Adrenal gland (tissue), 12 donors: ENCODE results near the gene TMEM238L. TPM values are rescaled to one million over a fixed set of nuclear protein-coding genes. Genes with fewer than 3 reads are reported as not detected.

Experiments
- DNase-seq, 7 donors: peaks; one replicate each; pipeline ENCODE4 v3.0.0-alpha.2; 2019 to 2020
- H3K27ac ChIP-seq, 5 donors: fragments of 200-600 bp; sonication (generic) in 4 of 5; 1 replicate in 3 of 5; 2 replicates in 2 of 5; pipeline versions ENCODE4 v1.5.1 to v1.8.0; 2016 to 2020; ENCODE audit warnings: mild to moderate bottlenecking in 1 of 5
- H3K27me3 ChIP-seq: fragments of 200-600 bp; 2 replicates; pipeline ENCODE4 v1.8.0; 2021
- H3K36me3 ChIP-seq, 2 donors: fragments of 200-600 bp; replicated peaks in 1 of 2; 1 replicate in 1 of 2; 2 replicates in 1 of 2; pipeline versions ENCODE4 v1.5.1 to v1.8.0; 2018 to 2022
- H3K4me1 ChIP-seq, 2 donors: fragments of 200-600 bp; replicated peaks in 1 of 2; 1 replicate in 1 of 2; 2 replicates in 1 of 2; pipeline versions ENCODE4 v1.5.1 to v1.8.0; 2018 to 2021
- H3K4me3 ChIP-seq, 4 donors: fragments of 200-600 bp; sonication (generic) in 3 of 4; one replicate each; pipeline ENCODE4 v1.5.1; 2016 to 2018
- H3K9me3 ChIP-seq, 3 donors: fragments of 200-600 bp; sonication (generic) in 1 of 3; replicated peaks in 1 of 3; 1 replicate in 2 of 3; 2 replicates in 1 of 3; pipeline versions ENCODE4 v1.5.1 to v1.8.0; 2016 to 2021
- POLR2A ChIP-seq, 2 donors: fragments of 450-650 bp; IDR thresholded peaks; one replicate each; pipeline ENCODE4 v1.6.1; 2017; ENCODE audit warnings: antibody characterized with exemption in 2 of 2, mild to moderate bottlenecking in 2 of 2, moderate library complexity in 1 of 2
- WGBS, 4 donors: extraction: QIAGEN DNeasy Blood & Tissue Kit in 2 of 4; methylation state at CpG; one replicate each; pipeline versions ENCODE4 v1.1.5 to v1.1.7; 2013 to 2017; 5-methylcytosine and 5-hydroxymethylcytosine counted together
- intact Hi-C, 2 donors: fragments of 100-400 bp; cut with DNase I; formaldehyde crosslinking; loops; one replicate each; pipeline versions ENCODE4 v1.14.1 to v1.15.0; 2022 to 2023
- polyA plus RNA-seq, 3 donors: library from polyadenylated mRNA; stranded (reverse); fragments of 200-250 nt in 2 of 3; fragments of 350-450 nt in 1 of 3; fragmentation: Illumina TruSeq in 1 of 3; extraction: RNeasy Lipid Tissue Mini Kit (QIAGEN cat#74804) in 1 of 3; gene quantifications; one replicate each; pipeline ENCODE4 v1.2.3, GENCODE V29; 2013 to 2014
- total RNA-seq, 9 donors: library from RNA; depleted of rRNA in 4 of 9; stranded (reverse); fragments of >200 nt in 4 of 9; fragments of 120-200 nt in 1 of 9; fragmentation: NEBNext Ultra II Directional in 1 of 9; extraction: Animal tissue kit (Norgen Biotek cat#: 25700) in 1 of 9; gene quantifications; one replicate each; pipeline versions ENCODE4 v1.1.0 to v1.2.4, GENCODE V29; 2013 to 2023
- TF ChIP-seq, protein P1 (sequence below), 6 experiments: fragments of 450-650 bp in 4 of 6; fragments of 200-600 bp in 2 of 6; sonication (generic) in 1 of 6; IDR thresholded peaks; 1 replicate in 5 of 6; 2 replicates in 1 of 6; pipeline versions ENCODE4 v1.5.1 to v1.8.0; 2016 to 2021; ENCODE audit warnings: antibody characterized with exemption in 6 of 6, mild to moderate bottlenecking in 2 of 6, moderate library complexity in 1 of 6
- donor health status: healthy with polysubstance abuse.
- donor health status: Bipolar disorder and iron deficiency.
- donor health status: DM: yes; HTN: yes; CAD: no.
- donor health status: DM: no; HTN: no; CAD: no.
- donor health status: DM: no; HTN: no; CAD: no.
- donor health status: DM: yes; HTN: yes; CAD: no.

The TMEM238L gene
- total and polyA plus RNA-seq, 12 donors: 0.07 to 0.14 TPM; not detected in 10

DNA sequence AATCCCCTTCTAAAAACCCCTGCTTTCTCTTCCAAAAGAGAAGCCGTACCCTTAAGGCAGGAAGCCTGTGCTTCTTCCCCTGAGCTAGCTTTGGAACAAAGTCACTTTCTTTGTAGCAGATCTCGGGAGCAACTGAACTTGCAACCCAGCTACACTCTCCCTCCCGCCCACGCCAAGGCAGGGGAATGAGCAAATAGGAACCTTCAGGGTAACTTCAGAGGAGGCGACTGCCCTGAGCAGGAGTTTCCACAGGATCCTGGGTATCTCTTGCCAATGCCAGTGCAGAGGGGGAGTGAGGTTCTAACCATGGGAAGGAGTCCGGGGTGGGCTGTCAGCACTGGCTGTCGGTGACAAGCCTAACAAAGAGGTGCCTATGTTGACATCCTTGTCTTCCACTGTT lies 39.9 kb upstream of the TMEM238L start:
- Histone ChIP-seq H3K27me3 (no peaks in the 10 kb centered on the region), H3K27ac (no peak overlapping the region), H3K4me1 (no peaks in the 10 kb centered on the region), H3K4me3 (no peak overlapping the region), H3K36me3 (no peaks in the 10 kb centered on the region), H3K9me3 (no peaks in the 10 kb centered on the region)
- WGBS, 4 donors: 57 to 72% (median 63%) methylated on average over 7 of the region's 7 CpGs
- TF ChIP-seq POLR2A (IDR thresholded peaks at IDR 0.05): no peak
- TF ChIP-seq, protein P1, sequence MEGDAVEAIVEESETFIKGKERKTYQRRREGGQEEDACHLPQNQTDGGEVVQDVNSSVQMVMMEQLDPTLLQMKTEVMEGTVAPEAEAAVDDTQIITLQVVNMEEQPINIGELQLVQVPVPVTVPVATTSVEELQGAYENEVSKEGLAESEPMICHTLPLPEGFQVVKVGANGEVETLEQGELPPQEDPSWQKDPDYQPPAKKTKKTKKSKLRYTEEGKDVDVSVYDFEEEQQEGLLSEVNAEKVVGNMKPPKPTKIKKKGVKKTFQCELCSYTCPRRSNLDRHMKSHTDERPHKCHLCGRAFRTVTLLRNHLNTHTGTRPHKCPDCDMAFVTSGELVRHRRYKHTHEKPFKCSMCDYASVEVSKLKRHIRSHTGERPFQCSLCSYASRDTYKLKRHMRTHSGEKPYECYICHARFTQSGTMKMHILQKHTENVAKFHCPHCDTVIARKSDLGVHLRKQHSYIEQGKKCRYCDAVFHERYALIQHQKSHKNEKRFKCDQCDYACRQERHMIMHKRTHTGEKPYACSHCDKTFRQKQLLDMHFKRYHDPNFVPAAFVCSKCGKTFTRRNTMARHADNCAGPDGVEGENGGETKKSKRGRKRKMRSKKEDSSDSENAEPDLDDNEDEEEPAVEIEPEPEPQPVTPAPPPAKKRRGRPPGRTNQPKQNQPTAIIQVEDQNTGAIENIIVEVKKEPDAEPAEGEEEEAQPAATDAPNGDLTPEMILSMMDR (IDR thresholded peaks at IDR 0.05): no peak
- intact Hi-C loops: loop anchor here (5.0 to 10.0 kb wide), 2 partner anchors 107 to 199 kb away; no protein-coding TSS in a partner anchor
- DNase-seq: no peak

DNA sequence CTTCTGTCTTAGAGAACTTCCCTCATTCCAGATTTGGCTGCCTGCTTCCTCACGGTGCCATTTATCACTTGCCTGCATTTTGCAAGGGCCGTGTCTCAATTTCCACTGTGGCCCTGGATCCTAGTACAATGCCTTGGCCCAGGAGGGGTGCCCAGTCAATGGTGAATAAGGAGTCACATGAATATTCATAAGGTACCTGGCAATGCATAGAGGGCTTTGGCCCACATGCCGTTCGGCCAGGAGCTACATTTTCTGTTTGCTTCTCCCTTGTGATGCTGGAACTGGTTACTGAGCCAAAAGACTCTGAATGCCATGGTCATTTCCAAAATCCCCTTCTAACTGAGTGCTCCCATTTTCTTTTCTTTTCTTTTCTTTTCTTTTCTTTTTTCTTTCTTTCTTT lies 38.8 kb upstream of the TMEM238L start:
- WGBS, 4 donors: 56 to 72% (median 66%) methylated on average over 4 of the region's 4 CpGs
- intact Hi-C loops: loop anchor here (5.0 to 10.0 kb wide), 2 partner anchors 105 to 198 kb away; no protein-coding TSS in a partner anchor
- Histone ChIP-seq H3K27ac (no peak overlapping the region), H3K4me1 (no peaks in the 10 kb centered on the region), H3K4me3 (no peak overlapping the region), H3K9me3 (no peaks in the 10 kb centered on the region), H3K36me3 (no peaks in the 10 kb centered on the region), H3K27me3 (no peaks in the 10 kb centered on the region)
- TF ChIP-seq, protein P1 (IDR thresholded peaks at IDR 0.05): no peak
- TF ChIP-seq POLR2A (IDR thresholded peaks at IDR 0.05): no peak
- DNase-seq: peak in 1 of 7 donors; percentile 9

DNA sequence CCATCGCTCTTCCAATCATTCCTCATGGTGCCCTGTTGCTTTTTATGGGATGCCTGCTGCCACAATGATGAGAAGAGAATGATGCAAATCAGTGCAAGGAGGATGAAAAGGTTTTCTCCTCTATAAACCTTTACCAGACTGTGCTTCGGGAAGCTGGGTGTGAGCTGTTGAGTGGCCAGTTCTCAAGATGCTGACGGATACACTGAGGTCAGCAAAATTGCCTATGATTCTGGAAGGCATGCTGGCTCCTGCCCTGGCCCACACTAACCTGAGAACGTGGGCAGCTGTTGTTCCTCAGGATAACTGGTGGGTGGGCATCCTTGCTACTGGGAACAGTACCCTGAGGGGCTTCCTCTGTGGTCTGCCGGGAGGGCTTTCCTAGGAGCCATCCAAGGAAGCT lies 34.8 kb upstream of the TMEM238L start:
- H3K27ac ChIP-seq: no peak overlapping the region
- no peaks in the 10 kb centered on the region for H3K27me3 ChIP-seq
- no peak overlapping the region for H3K4me3 ChIP-seq
- no peaks in the 10 kb centered on the region for H3K36me3 ChIP-seq
- no peak for TF ChIP-seq POLR2A (IDR thresholded peaks at IDR 0.05)
- TF ChIP-seq, protein P1 (IDR thresholded peaks at IDR 0.05): no peak
- no peak for DNase-seq
- intact Hi-C loops: loop anchor here in 1 of 2 donors (5.0 kb wide), 1 partner anchor 86 kb away; no protein-coding TSS in a partner anchor
- no peaks in the 10 kb centered on the region for H3K4me1 ChIP-seq
- H3K9me3 ChIP-seq: no peaks in the 10 kb centered on the region
- 78 to 91% (median 84%) methylated on average over 4 to 5 of the region's 5 CpGs for WGBS, 4 donors

DNA sequence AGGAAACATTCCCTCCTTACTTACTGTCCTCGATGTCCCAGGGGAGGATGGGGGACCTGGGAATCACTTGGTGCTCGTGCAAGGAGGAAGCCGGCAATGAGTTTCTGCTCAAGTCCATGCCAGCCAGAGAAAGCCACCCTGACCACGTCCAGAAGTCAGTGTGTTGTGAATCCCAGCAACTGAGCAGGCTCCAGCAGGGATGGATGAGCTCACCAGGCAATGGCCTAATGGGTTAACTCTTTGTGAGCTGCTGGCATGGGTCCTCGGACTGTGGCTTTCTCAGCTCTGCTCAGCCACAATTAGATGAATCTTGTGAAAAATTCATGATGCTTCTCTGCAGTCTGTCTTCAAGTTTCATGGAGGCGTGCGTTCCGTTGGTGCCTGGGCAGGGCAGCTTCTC lies 34.0 kb upstream of the TMEM238L start, which contains the start of gene PIRT:
Gene PIRT, minus strand, starts transcription at position 167 of the 400 bp plus-strand sequence. CDS start 12,442 bp downstream, outside the sequence.
- H3K27me3 ChIP-seq: no peaks in the 10 kb centered on the region
- DNase-seq: no peak
- no peaks in the 10 kb centered on the region for H3K4me1 ChIP-seq
- 72 to 89% (median 77%) methylated on average over 5 to 8 of the region's 8 CpGs for whole genome bisulfite sequencing, 4 donors
- H3K4me3 ChIP-seq: no peak within 1 kb of the TSS
- H3K36me3 ChIP-seq: no peaks in the 10 kb centered on the region
- no peak for TF ChIP-seq POLR2A (IDR thresholded peaks at IDR 0.05)
- TF ChIP-seq, protein P1 (IDR thresholded peaks at IDR 0.05): no peak
- no peak within 1 kb of the TSS for H3K27ac ChIP-seq
- intact Hi-C loops: loop anchor here in 1 of 2 donors (5.0 kb wide), 1 partner anchor 86 kb away; no protein-coding TSS in a partner anchor
- no peaks in the 10 kb centered on the region for H3K9me3 ChIP-seq
